ENCODE data around the gene TECTA. TPM values are rescaled to one million over a fixed set of nuclear protein-coding genes. Genes with fewer than 3 reads are reported as not detected.

The TECTA gene
- total RNA-seq, 1 experiment from 2014 or later, result 0.37 TPM

GRCh38 chr11:121106812-121107211 is 5.8 kb downstream of the TECTA start:
- ChIA-PET CTCF (interaction anchor here (1.2 kb wide), 1 partner anchor 11 kb away, joined by 3 read pairs; no protein-coding TSS in a partner anchor), POLR2A (no interaction called here)
- ATAC-seq (no peak), DNase-seq (ENCODE audit: low spot score) (no peak)
- Mint-ChIP-seq H3K27ac (no peak overlapping the region), H3K4me3 (no peak overlapping the region), H3K36me3 (no peaks in the 10 kb centered on the region), H3K27me3 (ENCODE audit: low read depth) (0 out of 2 replicates have a peak, but pooled peaks cover 2% of the 10 kb centered on the region), H3K4me1 (peaks cover 11% of the 10 kb centered on the region), H3K9me3 (no peaks in the 10 kb centered on the region)
- TF ChIP-seq SOX15 (CRISPR knock-in tag; IDR thresholded peaks at IDR 0.05) (no peak), EMX1 (CRISPR knock-in tag; IDR thresholded peaks at IDR 0.05) (no peak), RORB (CRISPR knock-in tag; IDR thresholded peaks at IDR 0.05) (no peak), ZSCAN18 (CRISPR knock-in tag; IDR thresholded peaks at IDR 0.05) (no peak), CREB1 (CRISPR knock-in tag; IDR thresholded peaks at IDR 0.05) (no peak), HMGA2 (CRISPR knock-in tag; IDR thresholded peaks at IDR 0.05) (no peak), ZNF396 (CRISPR knock-in tag; IDR thresholded peaks at IDR 0.05; ENCODE audit: borderline replicate concordance) (no peak), ZNF219 (CRISPR knock-in tag; IDR thresholded peaks at IDR 0.05; ENCODE audit: borderline replicate concordance) (no peak), FOXK1 (CRISPR knock-in tag; IDR thresholded peaks at IDR 0.05) (no peak), CDX4 (CRISPR knock-in tag; IDR thresholded peaks at IDR 0.05; ENCODE audit: borderline replicate concordance) (no peak), USF1 (CRISPR knock-in tag; IDR thresholded peaks at IDR 0.05) (no peak)
- TF ChIP-seq, protein P1, sequence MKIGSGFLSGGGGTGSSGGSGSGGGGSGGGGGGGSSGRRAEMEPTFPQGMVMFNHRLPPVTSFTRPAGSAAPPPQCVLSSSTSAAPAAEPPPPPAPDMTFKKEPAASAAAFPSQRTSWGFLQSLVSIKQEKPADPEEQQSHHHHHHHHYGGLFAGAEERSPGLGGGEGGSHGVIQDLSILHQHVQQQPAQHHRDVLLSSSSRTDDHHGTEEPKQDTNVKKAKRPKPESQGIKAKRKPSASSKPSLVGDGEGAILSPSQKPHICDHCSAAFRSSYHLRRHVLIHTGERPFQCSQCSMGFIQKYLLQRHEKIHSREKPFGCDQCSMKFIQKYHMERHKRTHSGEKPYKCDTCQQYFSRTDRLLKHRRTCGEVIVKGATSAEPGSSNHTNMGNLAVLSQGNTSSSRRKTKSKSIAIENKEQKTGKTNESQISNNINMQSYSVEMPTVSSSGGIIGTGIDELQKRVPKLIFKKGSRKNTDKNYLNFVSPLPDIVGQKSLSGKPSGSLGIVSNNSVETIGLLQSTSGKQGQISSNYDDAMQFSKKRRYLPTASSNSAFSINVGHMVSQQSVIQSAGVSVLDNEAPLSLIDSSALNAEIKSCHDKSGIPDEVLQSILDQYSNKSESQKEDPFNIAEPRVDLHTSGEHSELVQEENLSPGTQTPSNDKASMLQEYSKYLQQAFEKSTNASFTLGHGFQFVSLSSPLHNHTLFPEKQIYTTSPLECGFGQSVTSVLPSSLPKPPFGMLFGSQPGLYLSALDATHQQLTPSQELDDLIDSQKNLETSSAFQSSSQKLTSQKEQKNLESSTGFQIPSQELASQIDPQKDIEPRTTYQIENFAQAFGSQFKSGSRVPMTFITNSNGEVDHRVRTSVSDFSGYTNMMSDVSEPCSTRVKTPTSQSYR (CRISPR knock-in tag; IDR thresholded peaks at IDR 0.05), result no peak
- TF ChIP-seq, protein P2, sequence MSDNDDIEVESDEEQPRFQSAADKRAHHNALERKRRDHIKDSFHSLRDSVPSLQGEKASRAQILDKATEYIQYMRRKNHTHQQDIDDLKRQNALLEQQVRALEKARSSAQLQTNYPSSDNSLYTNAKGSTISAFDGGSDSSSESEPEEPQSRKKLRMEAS (CRISPR knock-in tag; IDR thresholded peaks at IDR 0.05), result no peak

DNA sequence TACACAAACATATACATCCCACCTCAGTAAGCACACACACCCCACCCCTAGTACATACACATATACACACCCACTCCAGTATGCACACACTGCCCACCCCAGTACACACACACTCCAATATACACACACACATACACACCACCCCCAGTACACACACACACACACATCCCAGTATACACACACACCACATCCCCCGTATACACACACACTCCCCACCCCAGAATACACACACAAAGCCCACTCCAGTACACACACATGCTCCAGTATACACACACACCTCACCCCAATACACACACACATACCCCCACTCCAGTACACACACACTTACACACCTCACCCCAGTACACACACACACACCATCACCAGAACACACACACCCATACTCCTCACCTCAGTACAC is 7.4 kb downstream of the TECTA start:
- POLR2A ChIA-PET, result no interaction called here
- Mint-ChIP-seq H3K9me3 (no peaks in the 10 kb centered on the region), H3K4me1 (peaks cover 14% of the 10 kb centered on the region), H3K4me3 (no peak overlapping the region), H3K36me3 (no peaks in the 10 kb centered on the region), H3K27ac (no peak overlapping the region), H3K27me3 (ENCODE audit: low read depth) (0 out of 2 replicates have a peak, but pooled peaks cover 3% of the 10 kb centered on the region)
- CTCF ChIA-PET, result no interaction called here
- no peak for DNase-seq (ENCODE audit: low spot score)
- no peak for ATAC-seq
- TF ChIP-seq ZNF317 (CRISPR knock-in tag; IDR thresholded peaks at IDR 0.05; ENCODE audit: borderline replicate concordance, low read depth) (no peak), PRDM15 (CRISPR knock-in tag; IDR thresholded peaks at IDR 0.05) (no peak), NR2C2 (CRISPR knock-in tag; IDR thresholded peaks at IDR 0.05) (no peak), NR1H2 (CRISPR knock-in tag; IDR thresholded peaks at IDR 0.05) (no peak), MYBL2 (CRISPR knock-in tag; IDR thresholded peaks at IDR 0.05) (no peak), GABPB1 (CRISPR knock-in tag; IDR thresholded peaks at IDR 0.05) (no peak)
- TF ChIP-seq, protein P3, sequence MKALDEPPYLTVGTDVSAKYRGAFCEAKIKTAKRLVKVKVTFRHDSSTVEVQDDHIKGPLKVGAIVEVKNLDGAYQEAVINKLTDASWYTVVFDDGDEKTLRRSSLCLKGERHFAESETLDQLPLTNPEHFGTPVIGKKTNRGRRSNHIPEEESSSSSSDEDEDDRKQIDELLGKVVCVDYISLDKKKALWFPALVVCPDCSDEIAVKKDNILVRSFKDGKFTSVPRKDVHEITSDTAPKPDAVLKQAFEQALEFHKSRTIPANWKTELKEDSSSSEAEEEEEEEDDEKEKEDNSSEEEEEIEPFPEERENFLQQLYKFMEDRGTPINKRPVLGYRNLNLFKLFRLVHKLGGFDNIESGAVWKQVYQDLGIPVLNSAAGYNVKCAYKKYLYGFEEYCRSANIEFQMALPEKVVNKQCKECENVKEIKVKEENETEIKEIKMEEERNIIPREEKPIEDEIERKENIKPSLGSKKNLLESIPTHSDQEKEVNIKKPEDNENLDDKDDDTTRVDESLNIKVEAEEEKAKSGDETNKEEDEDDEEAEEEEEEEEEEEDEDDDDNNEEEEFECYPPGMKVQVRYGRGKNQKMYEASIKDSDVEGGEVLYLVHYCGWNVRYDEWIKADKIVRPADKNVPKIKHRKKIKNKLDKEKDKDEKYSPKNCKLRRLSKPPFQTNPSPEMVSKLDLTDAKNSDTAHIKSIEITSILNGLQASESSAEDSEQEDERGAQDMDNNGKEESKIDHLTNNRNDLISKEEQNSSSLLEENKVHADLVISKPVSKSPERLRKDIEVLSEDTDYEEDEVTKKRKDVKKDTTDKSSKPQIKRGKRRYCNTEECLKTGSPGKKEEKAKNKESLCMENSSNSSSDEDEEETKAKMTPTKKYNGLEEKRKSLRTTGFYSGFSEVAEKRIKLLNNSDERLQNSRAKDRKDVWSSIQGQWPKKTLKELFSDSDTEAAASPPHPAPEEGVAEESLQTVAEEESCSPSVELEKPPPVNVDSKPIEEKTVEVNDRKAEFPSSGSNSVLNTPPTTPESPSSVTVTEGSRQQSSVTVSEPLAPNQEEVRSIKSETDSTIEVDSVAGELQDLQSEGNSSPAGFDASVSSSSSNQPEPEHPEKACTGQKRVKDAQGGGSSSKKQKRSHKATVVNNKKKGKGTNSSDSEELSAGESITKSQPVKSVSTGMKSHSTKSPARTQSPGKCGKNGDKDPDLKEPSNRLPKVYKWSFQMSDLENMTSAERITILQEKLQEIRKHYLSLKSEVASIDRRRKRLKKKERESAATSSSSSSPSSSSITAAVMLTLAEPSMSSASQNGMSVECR (CRISPR knock-in tag; IDR thresholded peaks at IDR 0.05; ENCODE audit: borderline replicate concordance), result no peak

All from WTC11 (cell line).